ENCODE results near the gene EIF4E1B. TPM values are rescaled to one million over a fixed set of nuclear protein-coding genes. Genes with fewer than 3 reads are reported as not detected.

EIF4E1B gene
- polyA plus RNA-seq, 2 donors = not detected

Other genes with a start within 250 kb of the EIF4E1B start
- 10 to 100 TPM; 50.6 to 70.3 TPM for gene NOP16, start 242.1 kb upstream of the EIF4E1B start, polyA plus RNA-seq
- gene HIGD2A, start 241.9 kb upstream of the EIF4E1B start, polyA plus RNA-seq = 100 to 1,000 TPM; 151 to 163 TPM
- 100 to 1,000 TPM; 517 to 730 TPM for gene CLTB, start 214.1 kb upstream of the EIF4E1B start, polyA plus RNA-seq
- gene FAF2, start 182.3 kb upstream of the EIF4E1B start, polyA plus RNA-seq = 10 to 100 TPM in 1 of 2 donors, 1 to 10 TPM in 1; 9.7 to 12.6 TPM
- gene RNF44, start 93.3 kb upstream of the EIF4E1B start, polyA plus RNA-seq = 10 to 100 TPM; 12.9 to 24.0 TPM
- gene CDHR2, start 81.3 kb upstream of the EIF4E1B start, polyA plus RNA-seq = under 1 TPM; 0.01 to 0.08 TPM
- gene GPRIN1, start 20.5 kb upstream of the EIF4E1B start, polyA plus RNA-seq = under 1 TPM; 0.43 to 0.72 TPM
- not detected for gene SNCB, start 141 bp upstream of the EIF4E1B start, polyA plus RNA-seq
- 10 to 100 TPM; 15.7 to 21.3 TPM for gene TSPAN17, start 16.8 kb downstream of the EIF4E1B start, polyA plus RNA-seq
- under 1 TPM in 1 of 2 donors, not detected in 1; 0.02 TPM for gene UNC5A, start 179.9 kb downstream of the EIF4E1B start, polyA plus RNA-seq